ENCODE results near the gene GIMAP7. TPM values are rescaled to one million over a fixed set of nuclear protein-coding genes. Genes with fewer than 3 reads are reported as not detected.

Gene GIMAP7
- not detected in 2 replicates for total RNA-seq

DNA sequence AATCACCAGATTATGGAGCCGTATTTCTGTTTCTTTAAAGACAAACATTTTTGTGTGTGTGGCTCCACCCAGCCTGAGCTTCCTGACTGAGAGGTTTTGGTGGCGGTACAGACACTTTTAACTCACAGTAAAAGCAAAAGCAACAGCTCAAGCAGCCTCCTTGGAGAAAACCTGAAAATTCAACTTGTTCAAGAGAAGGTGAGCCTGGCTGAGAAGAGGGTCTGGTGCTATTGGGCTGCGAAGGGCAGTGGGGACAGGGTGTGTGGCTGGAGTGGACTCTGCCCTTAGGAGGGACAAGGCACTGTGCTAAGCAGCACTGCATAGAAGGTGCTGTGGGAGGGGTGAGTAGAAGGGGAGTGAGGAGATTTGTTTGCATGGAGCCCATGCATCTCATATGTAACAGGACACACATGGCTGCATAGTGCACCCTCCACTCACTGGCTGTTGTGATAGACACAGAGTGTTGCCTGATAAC is at the start of gene GIMAP7:
Gene GIMAP7, plus strand, starts transcription at position 125 of the 475 bp plus-strand sequence. CDS start 5,103 bp downstream, outside the sequence.

DNA sequence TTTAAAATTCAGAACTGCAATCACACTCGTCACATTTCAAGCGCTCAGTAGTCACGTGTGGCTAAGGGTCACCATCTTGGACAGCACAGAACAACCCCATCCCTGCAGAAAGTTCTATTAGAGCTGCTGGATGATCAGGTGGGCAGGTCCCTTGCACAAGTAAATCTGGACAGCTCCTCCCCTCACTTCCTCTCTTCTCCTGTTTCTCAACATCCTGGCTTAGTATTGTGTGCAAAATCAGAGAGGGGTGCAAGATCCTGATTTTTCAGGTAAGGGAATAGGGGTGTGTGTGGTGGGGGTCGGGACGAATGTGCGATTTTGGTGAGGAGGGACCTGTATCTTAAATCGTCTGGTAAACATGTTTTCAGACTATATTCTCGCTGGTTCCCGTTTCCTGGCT is 52.5 kb downstream of the GIMAP7 start, which contains the start of gene GIMAP4:
Gene GIMAP4, plus strand, starts transcription at position 222 of the 400 bp plus-strand sequence. CDS start 2,512 bp downstream, outside the sequence.

Other genes starting within 250 kb of the GIMAP7 start
- 0.26 and 0.36 TPM in 2 replicates for gene LRRC61, start 191.5 kb upstream of the GIMAP7 start, total RNA-seq
- 0.13 and 0.63 TPM in 2 replicates for gene ACTR3C, start 191.3 kb upstream of the GIMAP7 start, total RNA-seq
- gene RARRES2, start 173.2 kb upstream of the GIMAP7 start, total RNA-seq = 0.65 and 1.7 TPM in 2 replicates
- 43.4 and 49.8 TPM in 2 replicates for gene REPIN1, start 146.1 kb upstream of the GIMAP7 start, total RNA-seq
- 4.0 and 5.7 TPM in 2 replicates for gene ZNF775, start 135.5 kb upstream of the GIMAP7 start, total RNA-seq
- 0.07 TPM in 2 replicates for gene GIMAP8, start 64.2 kb upstream of the GIMAP7 start, total RNA-seq
- gene GIMAP4, start 52.5 kb downstream of the GIMAP7 start, total RNA-seq = 0.13 and 0.33 TPM in 2 replicates
- gene GIMAP6, start 117.5 kb downstream of the GIMAP7 start, total RNA-seq = 0.13 and 0.46 TPM in 2 replicates
- gene GIMAP2, start 170.8 kb downstream of the GIMAP7 start, total RNA-seq = 0.43 and 1.7 TPM in 2 replicates
- 0.03 TPM in 1 of 2 replicates, not detected in the other for gene GIMAP1, start 201.7 kb downstream of the GIMAP7 start, total RNA-seq
- gene GIMAP5, start 222.5 kb downstream of the GIMAP7 start, total RNA-seq = not detected in 2 replicates